Stimulated activated CD4-positive, alpha-beta T cell treated with anti-CD3 and anti-CD28 coated beads, TNF-alpha, amount 100 ng/mL, for 48 hours (primary cell): ENCODE results near the gene BPGM.

ENCODE experiments used
- DNase-seq, 3 donors: peaks; one replicate each; pipeline ENCODE4 v3.0.0-alpha.2; 2020; ENCODE audit warnings: low read depth in 3 of 3

The BPGM gene

GRCh38 chr7:134697205-134697886, 50.7 kb downstream of the BPGM start:
- DNase-seq, result no peak

DNA sequence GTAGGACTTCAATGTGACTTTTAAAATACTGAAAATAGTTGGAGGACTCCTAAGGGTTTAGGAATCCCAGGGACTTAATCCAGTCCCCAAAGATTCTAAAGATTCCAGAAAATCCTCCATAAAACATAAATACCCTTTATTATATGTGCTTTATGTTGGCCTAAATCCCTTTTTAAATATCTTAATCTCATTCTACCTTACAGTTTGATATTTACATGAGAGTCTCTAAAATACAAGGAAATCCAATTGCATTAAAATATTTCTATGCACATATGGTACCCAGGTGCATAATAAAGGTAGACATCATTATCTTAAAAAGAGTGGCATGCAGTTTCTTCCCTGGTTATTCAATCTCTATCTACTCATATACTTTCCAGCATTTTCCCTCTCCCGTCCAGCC, 51.8 kb downstream of the BPGM start:
- DNase-seq, result no peak

GRCh38 chr7:134699021-134699818, 52.6 kb downstream of the BPGM start:
- no peak for DNase-seq

GRCh38 chr7:134699899-134700298, 53.2 kb downstream of the BPGM start:
- no peak for DNase-seq

- DNase-seq, result no peak
These were observed 54.6 kb downstream of the BPGM start for GRCh38 chr7:134701272-134701671.

- DNase-seq, result no peak
These were observed 56.0 kb downstream of the BPGM start for GRCh38 chr7:134702366-134703240.

DNA sequence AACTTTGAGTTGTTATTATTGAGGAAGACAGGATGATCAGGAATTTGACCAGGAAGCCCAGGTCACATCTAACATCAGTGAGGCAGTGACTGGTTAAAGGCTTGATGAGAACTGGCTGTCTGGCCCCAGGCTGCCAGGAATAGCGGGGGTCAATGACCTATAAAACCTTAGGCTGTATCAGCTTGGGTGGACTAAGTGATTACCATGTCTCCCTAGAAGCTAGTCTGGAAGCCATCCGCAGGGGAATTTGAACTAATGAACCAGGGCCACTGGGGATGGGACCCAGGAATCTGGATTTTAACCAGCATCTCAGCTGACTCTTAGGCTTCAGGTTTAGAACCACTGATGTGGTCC, 56.6 kb downstream of the BPGM start:
- no peak for DNase-seq

- DNase-seq, result no peak
These were observed 57.1 kb downstream of the BPGM start for GRCh38 chr7:134703782-134704181.

DNA sequence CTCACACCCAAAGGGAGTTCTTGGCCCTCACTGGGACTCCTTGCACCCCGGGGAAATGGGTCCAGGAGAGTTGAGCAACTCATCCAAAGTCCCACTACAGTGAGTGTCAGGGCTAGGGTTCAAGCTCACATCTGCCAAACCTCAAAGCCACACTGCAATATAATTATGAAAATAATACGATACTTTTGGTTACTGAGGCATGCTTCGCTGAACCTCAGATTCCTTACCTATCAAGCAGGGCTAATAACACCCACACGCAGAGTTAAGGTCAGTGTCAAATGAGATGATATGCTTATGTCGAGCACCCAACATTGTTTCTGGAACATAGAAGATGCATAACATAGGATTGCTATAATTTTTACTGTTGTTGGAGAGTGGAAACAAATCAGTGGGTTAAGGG, 58.2 kb downstream of the BPGM start:
- no peak for DNase-seq

- no peak for DNase-seq
These were observed 59.1 kb downstream of the BPGM start for GRCh38 chr7:134705716-134706115.

- DNase-seq, result no peak
These were observed 59.8 kb downstream of the BPGM start for GRCh38 chr7:134706468-134706867.

- no peak for DNase-seq
These were observed 61.2 kb downstream of the BPGM start for GRCh38 chr7:134707663-134708378.

GRCh38 chr7:134708692-134709091, 62.0 kb downstream of the BPGM start:
- no peak for DNase-seq

DNA sequence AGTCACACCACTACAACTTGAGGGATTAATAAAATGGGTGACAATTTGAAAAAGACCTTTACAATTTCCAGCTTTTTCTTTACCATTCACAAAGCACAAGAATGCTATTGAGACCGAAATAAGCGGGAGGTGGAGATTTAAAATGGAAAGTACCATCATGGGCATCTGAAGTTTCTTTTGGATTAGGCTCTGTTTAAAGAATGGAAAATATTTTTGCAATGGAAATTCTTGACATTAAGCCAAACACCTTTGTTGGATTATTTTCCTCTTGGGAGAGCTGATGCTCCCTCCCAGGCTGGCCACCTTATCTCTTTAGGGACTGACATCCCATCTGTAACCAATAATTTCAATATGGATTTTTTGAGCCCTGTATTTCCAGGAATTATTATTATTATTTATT, 62.5 kb downstream of the BPGM start:
- no peak for DNase-seq

DNA sequence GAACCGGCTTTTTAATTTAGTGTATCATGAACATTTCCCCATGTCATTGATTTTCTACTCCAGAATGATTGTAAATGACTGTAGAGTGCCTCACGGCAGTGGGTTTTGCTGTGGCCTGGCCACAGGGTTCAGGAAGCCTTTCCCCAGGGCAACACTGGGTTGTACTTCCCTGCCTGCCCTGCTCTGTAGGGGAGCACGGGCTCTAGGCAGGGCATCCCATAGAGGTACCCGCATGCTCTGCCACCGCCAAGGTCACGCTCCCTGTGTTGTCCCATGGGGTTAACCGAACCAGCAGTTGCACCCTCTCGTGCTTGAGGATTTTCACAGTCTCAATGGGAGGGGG, 63.8 kb downstream of the BPGM start:
- DNase-seq, result no peak

GRCh38 chr7:134710854-134711624, 64.4 kb downstream of the BPGM start:
- peak; percentile 20 to 46 (median 32) for DNase-seq

- no peak for DNase-seq
These were observed 65.5 kb downstream of the BPGM start for GRCh38 chr7:134712196-134712595.

- DNase-seq, result no peak
These were observed 68.0 kb downstream of the BPGM start for GRCh38 chr7:134714470-134715205.

DNA sequence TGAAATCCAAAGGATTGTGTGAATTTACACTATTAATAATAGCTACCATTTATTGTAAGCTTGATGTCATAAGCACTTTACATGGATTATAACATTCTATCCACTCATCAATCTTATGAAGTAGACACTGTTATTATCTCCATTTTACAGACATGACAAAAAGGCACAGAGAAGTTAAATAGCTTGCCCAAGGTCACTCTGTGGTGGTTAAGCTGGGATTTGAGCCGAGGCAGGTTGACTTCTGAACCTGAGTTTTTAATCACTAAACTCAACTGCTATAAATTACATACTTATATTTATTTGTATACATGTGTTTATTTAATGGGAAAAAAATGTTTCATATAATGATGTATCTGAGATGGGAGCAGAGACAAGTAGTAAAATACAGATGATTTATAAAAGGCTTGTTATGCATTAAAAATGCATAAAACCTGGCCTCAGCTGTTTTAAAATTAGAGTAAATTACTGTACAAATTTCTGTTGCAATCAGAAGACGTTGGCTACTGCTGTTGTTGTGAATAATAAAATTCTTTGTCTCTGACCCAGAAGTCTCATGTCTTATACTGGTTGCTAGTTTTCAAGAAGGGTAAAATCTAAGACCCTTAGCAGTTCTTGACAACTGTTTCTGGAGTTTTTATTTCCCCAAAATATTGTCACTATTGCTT, 71.7 kb downstream of the BPGM start:
- no peak for DNase-seq
